Stimulated activated naive CD8-positive, alpha-beta T cell treated with anti-CD3 and anti-CD28 coated beads, Interleukin-15, Interleukin-2, amounts not matched to agents 100 U/mL and 50 U/mL, for 24 hours (primary cell): ENCODE data around the gene BTG4.
A peak's percentile ranks its signal among the peaks of the same experiment; 100 is the strongest.

ENCODE experiments used
- ATAC-seq: fragments of 150-1000 bp; cut with Tn5 transposase; one replicate; pipeline ENCODE4 v1.10.0; 2021
- DNase-seq: peaks from one replicate; pipeline ENCODE4 v3.0.0; 2021

The BTG4 gene

GRCh38 chr11:111494040-111494439 is 18.1 kb downstream of the BTG4 start:
- no peak for ATAC-seq
- DNase-seq: no peak

DNA sequence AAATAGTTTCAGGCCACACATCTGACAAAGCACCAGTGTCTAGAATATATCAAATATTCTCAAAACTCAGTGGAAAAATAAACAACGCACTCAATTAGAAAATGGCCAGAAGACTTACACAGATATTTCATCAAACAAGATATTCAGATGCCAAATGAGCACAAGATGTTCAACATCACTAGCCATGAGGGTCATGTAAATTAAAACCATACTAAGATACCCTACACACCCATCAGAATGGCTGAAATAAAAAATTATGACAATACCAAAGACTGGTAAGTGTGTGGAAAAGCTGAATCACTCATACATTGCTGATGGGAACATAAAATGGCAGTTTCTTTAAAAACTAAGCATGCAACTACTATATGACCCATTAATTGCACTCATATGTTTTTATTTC is 21.7 kb downstream of the BTG4 start:
- no peak for DNase-seq
- no peak for ATAC-seq

- DNase-seq (no peak), ATAC-seq (no peak)
Measured at GRCh38 chr11:111483431-111483830, 28.8 kb downstream of the BTG4 start.

DNA sequence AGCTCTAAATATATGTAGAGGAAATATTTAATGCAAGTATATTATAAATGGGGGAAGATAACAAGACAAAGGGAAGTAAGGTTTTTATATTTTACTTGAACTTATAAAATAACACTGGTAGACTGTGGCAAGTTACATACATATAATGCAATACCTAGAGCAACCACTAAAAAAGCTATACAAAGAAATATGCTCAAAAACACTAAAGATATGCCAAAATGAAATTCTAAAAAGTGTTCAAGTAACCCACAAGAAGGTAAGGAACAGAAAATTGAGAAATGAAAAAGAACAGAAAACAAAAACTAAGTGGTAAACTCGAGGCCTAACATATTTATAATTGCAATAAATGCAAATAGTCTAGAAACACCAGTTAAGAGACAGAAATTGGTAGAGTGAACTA is 32.5 kb downstream of the BTG4 start:
- DNase-seq (no peak), ATAC-seq (no peak)

GRCh38 chr11:111477898-111478297 is 34.3 kb downstream of the BTG4 start:
- DNase-seq (no peak), ATAC-seq (no peak)

DNA sequence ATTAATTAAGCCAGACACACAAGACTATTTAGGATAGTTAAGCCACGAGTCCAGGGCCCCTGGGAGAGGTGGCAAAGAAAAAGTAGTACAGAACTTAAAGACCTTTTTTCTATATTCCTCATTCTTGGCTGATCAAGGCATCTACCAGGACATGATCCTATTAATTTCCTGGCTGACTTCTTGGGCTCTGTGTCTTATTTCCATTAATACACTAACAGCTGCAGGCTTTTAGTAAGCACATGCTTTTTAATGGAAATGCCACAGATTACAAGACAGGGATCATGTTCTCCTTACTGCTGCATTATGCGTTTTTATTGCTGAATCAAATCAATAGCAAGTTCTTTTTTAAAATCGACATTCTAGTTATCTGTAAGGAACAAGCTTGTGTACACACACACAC is 35.2 kb downstream of the BTG4 start:
- no peak for ATAC-seq
- no peak for DNase-seq

- ATAC-seq (no peak), DNase-seq (no peak)
Measured at GRCh38 chr11:111476366-111476765, 35.8 kb downstream of the BTG4 start.

- no peak for DNase-seq
- no peak for ATAC-seq
Measured at GRCh38 chr11:111474432-111474831, 37.8 kb downstream of the BTG4 start.

GRCh38 chr11:111472228-111472627 is 40.0 kb downstream of the BTG4 start:
- DNase-seq (no peak), ATAC-seq (no peak)

- DNase-seq: no peak
- no peak for ATAC-seq
Measured at GRCh38 chr11:111469200-111469599, 43.0 kb downstream of the BTG4 start.

DNA sequence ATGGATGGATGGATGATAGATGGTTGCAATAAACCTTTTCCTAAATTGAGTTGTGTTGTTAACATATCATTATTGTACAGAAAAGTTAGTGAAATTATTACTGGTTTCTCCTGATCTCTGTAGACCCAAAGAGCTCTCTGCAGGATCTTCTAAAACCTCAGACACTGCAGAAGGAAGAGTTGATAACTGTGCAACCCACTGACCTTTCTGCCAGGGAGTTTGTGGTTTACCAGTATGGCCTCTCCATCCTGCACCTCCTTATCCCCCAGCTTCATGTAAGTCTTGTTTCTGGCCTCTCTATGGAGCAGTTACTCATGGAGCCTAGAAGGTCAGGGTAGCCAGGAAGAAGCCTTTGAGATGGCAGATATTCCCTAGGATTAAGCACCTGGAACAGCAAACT is 45.6 kb downstream of the BTG4 start:
- ATAC-seq: peak; percentile 50
- no peak for DNase-seq

GRCh38 chr11:111465400-111465799 is 46.8 kb downstream of the BTG4 start:
- ATAC-seq: no peak
- no peak for DNase-seq

- ATAC-seq (no peak), DNase-seq (no peak)
Measured at GRCh38 chr11:111463276-111463675, 48.9 kb downstream of the BTG4 start.

GRCh38 chr11:111462329-111462728 is 49.9 kb downstream of the BTG4 start:
- ATAC-seq (no peak), DNase-seq (no peak)

GRCh38 chr11:111461460-111462235 is 50.5 kb downstream of the BTG4 start:
- ATAC-seq: no peak
- DNase-seq: no peak

- no peak for ATAC-seq
- DNase-seq: no peak
Measured at GRCh38 chr11:111460856-111461255, 51.3 kb downstream of the BTG4 start.

DNA sequence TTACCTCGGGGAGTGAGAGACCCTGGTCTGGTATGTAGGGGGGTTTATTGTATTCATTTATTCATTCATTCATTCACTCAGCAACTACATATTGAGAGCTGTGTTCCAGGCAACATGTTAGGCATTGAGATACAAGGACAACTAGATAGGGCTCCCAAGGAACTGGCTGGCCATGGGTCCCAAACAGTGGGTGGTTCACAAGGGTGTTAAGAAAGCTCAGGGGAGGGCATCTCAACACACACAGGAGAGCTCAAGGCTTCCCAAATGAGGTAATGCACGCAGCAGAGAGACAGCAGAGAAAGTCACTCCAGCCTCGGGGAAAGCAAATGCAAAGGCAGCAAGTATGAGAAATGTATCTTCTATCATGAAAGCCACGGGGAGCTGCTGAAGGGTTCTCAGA is 51.8 kb downstream of the BTG4 start:
- DNase-seq: no peak
- ATAC-seq: no peak

- no peak for DNase-seq
- ATAC-seq: no peak
Measured at GRCh38 chr11:111459506-111460270, 52.5 kb downstream of the BTG4 start.

- DNase-seq (no peak), ATAC-seq (no peak)
Measured at GRCh38 chr11:111457731-111458368, 54.3 kb downstream of the BTG4 start.

DNA sequence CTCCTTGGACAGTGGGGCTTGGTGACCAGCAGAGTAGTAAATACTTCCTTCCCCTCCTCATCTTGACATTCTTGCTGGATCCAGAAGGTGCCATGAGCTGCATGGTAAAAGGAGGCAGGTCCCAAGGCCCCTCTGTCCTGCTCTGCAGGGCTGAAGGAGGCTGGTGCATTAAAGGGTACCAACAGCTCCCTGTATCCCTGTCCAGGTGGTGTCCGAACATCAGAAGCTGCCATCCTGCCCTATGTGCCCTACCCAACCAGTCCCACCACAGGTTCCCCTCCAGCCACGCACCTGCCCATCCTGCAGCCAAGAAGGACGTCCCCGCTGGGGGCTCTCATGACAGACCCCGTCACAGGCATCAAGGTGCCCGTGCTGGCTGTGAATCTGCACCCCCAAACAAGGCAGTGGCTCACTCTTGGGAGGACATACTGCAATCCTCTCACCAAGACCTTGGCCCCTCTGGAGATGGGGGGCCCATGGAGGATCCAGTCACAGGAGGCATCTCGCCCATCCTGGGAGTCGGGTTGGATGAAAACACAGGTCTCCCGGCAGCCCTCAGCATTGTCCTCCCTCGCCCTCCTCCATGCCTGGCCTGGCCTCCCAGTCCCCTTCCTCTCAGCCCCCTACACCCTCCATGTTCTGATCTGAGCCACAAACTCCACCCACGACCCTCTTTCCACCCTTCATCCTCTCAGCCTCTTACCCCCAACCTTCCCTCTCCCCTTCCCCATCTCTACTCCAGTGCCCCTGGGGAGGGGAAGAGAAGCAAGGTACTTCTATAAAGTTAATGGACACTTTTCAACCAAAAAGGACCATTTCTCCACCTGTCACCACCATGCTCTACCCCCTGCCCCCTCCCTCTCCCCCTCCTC is 55.1 kb downstream of the BTG4 start:
- no peak for ATAC-seq
- DNase-seq: no peak

GRCh38 chr11:111456086-111456858 is 55.9 kb downstream of the BTG4 start:
- no peak for DNase-seq
- no peak for ATAC-seq
